Neural cell (in vitro differentiated cells): ENCODE data around the gene ZC3H8. TPM values are rescaled to one million over a fixed set of nuclear protein-coding genes. Genes with fewer than 3 reads are reported as not detected.
"Not testable (repeated sequence)": the region's sequence is repeated elsewhere in the genome, so short reads cannot be mapped to it uniquely, and the experiment has no call there.

ENCODE experiments used
- H2AFZ ChIP-seq: fragments of 200-600, 300-800 bp; sonication (generic), shearing (Covaris generic); 2 replicates; pipeline ENCODE4 v1.6.0; 2014; ENCODE audit warnings: low read depth, mild to moderate bottlenecking, antibody characterized with exemption, low read length, moderate library complexity
- H3F3A ChIP-seq: fragments of 200-600 bp; shearing (Covaris generic); 2 replicates; pipeline ENCODE4 v1.6.1; 2016; ENCODE audit warnings: mild to moderate bottlenecking, moderate library complexity, mixed read lengths, antibody characterized with exemption, low read length; ENCODE audit not compliant: insufficient read depth, poor library complexity, severe bottlenecking
- H3K27ac ChIP-seq: fragments of 200-600, 300-800 bp; sonication (generic), shearing (Covaris generic); 2 replicates; pipeline ENCODE4 v1.5.1; 2014; ENCODE audit warnings: mild to moderate bottlenecking, low read length, moderate library complexity
- H3K27me3 ChIP-seq: fragments of 300-800, 200-600 bp; sonication (generic), shearing (Covaris generic); 2 replicates; pipeline ENCODE4 v1.6.0; 2014; ENCODE audit warnings: mild to moderate bottlenecking, low read depth, low read length, moderate library complexity; ENCODE audit not compliant: insufficient read depth
- H3K36me3 ChIP-seq: fragments of 300-800, 200-600 bp; sonication (generic), shearing (Covaris generic); 2 replicates; pipeline ENCODE4 v1.5.1; 2014; ENCODE audit warnings: mild to moderate bottlenecking, antibody characterized with exemption, low read length, moderate library complexity; ENCODE audit not compliant: insufficient read depth
- H3K4me2 ChIP-seq: fragments of 300-800, 200-600 bp; sonication (generic), shearing (Covaris generic); 2 replicates; pipeline ENCODE4 v1.6.0; 2014; ENCODE audit warnings: mild to moderate bottlenecking, low read length
- H3K4me3 ChIP-seq: fragments of 300-800, 200-600 bp; sonication (generic), shearing (Covaris generic); 2 replicates; pipeline ENCODE4 v1.5.1; 2014; ENCODE audit warnings: mild to moderate bottlenecking, low read length, moderate library complexity
- H3K79me2 ChIP-seq: fragments of 200-600 bp; shearing (Covaris generic); replicated peaks from 2 replicates; pipeline ENCODE4 v1.6.0; 2014; ENCODE audit warnings: mild to moderate bottlenecking, low read length, moderate library complexity; ENCODE audit not compliant: insufficient read depth
- H3K9ac ChIP-seq: fragments of 300-800, 200-600 bp; sonication (generic), shearing (Covaris generic); 2 replicates; pipeline ENCODE4 v1.6.1; 2016; ENCODE audit warnings: mild to moderate bottlenecking, low read length, mixed read lengths
- H3K9me2 ChIP-seq: fragments of 200-600 bp; shearing (Covaris generic); 2 replicates; pipeline ENCODE4 v1.6.1; 2016; ENCODE audit warnings: mild to moderate bottlenecking, low read length, mixed read lengths; ENCODE audit not compliant: insufficient read depth
- H3K9me3 ChIP-seq: fragments of 200-600, 300-800 bp; sonication (generic), shearing (Covaris generic); 2 replicates; pipeline ENCODE4 v1.6.1; 2016; ENCODE audit warnings: mild to moderate bottlenecking, mixed run types, low read length, moderate library complexity, mixed read lengths
- H4K20me1 ChIP-seq: fragments of 200-600 bp; shearing (Covaris generic); 2 replicates; pipeline ENCODE4 v1.6.1; 2016; ENCODE audit warnings: mild to moderate bottlenecking, mixed run types; ENCODE audit not compliant: insufficient read depth
- EP300 ChIP-seq: fragments of 450-650 bp; conservative IDR thresholded peaks from 2 replicates; pipeline ENCODE4 v1.6.1; 2014; ENCODE audit warnings: antibody characterized with exemption, mild to moderate bottlenecking, moderate library complexity; ENCODE audit not compliant: poor library complexity, severe bottlenecking
- EZH2 ChIP-seq: fragments of 200-600, 300-800 bp; shearing (Covaris generic), sonication (generic); IDR thresholded peaks from 2 replicates; pipeline ENCODE4 v1.6.1; 2014; ENCODE audit warnings: antibody characterized with exemption, low read length, borderline replicate concordance, mild to moderate bottlenecking; ENCODE audit not compliant: insufficient read depth, poor library complexity, severe bottlenecking
- MXI1 ChIP-seq: fragments of 450-650 bp; conservative IDR thresholded peaks from 2 replicates; pipeline ENCODE4 v1.6.1; 2014; ENCODE audit warnings: antibody characterized with exemption, mild to moderate bottlenecking; ENCODE audit not compliant: poor library complexity, severe bottlenecking
- POLR2AphosphoS5 ChIP-seq: IDR thresholded peaks from 2 replicates; pipeline ENCODE4 v1.6.1; 2012
- RAD21 ChIP-seq: fragments of 450-650 bp; conservative IDR thresholded peaks from 2 replicates; pipeline ENCODE4 v1.6.1; 2014; ENCODE audit warnings: antibody characterized with exemption, mild to moderate bottlenecking, moderate library complexity
- REST ChIP-seq: IDR thresholded peaks from 2 replicates; pipeline ENCODE4 v1.6.1; 2012; ENCODE audit warnings: borderline replicate concordance
- SMC3 ChIP-seq: fragments of 450-650 bp; conservative IDR thresholded peaks from 2 replicates; pipeline ENCODE4 v1.6.1; 2014; ENCODE audit warnings: antibody characterized with exemption, mild to moderate bottlenecking, moderate library complexity; ENCODE audit not compliant: poor library complexity
- TAF1 ChIP-seq: IDR thresholded peaks from 2 replicates; pipeline ENCODE4 v1.6.1; 2012; ENCODE audit warnings: low read depth
- polyA plus RNA-seq: library from polyadenylated mRNA; depleted of rRNA; stranded (reverse); fragments of >200 nt; gene quantifications from 2 replicates; pipeline ENCODE4 v1.2.3, GENCODE V29; 2014

The ZC3H8 gene
- polyA plus RNA-seq, 1 donor from 2014 or later: 26.5 TPM

DNA sequence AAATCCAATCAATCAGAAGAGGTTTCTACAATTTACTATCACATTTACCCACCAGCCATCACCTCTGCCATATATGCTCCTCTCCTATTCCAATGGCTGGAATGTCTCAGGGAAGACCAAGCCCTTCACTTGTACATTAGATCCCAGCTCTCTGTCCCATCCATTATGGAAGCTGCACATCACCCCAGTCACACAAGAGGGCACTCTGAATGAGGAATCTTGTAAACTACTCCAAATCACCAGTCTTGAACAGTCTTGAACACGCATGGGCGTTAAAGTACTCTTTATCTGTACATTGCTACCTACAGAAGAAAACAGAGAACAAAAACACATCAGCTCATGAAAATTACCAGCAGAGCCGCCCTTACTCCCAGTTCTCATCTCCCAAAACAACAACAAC lies 38.7 kb downstream of the ZC3H8 start:
- Histone ChIP-seq H3K9ac (no peak overlapping the region), H3K27ac (no peak overlapping the region), H3K36me3 (peaks cover 5% of the 10 kb centered on the region), H3K9me2 (no peaks in the 10 kb centered on the region), H3F3A (no peaks in the 10 kb centered on the region), H3K4me2 (no peak overlapping the region), H2AFZ (no peak overlapping the region), H4K20me1 (no peaks in the 10 kb centered on the region), H3K27me3 (no peaks in the 10 kb centered on the region), H3K9me3 (peaks cover under 1% of the 10 kb centered on the region), H3K79me2 (no peaks in the 10 kb centered on the region), H3K4me3 (no peak overlapping the region)
- TF ChIP-seq POLR2AphosphoS5 (no peak), MXI1 (no peak), TAF1 (no peak), SMC3 (no peak), REST (no peak), EZH2 (no peak), RAD21 (no peak), EP300 (no peak)

- not testable (repeated sequence) for H4K20me1 ChIP-seq, H3K27ac ChIP-seq, H3K27me3 ChIP-seq, H3K79me2 ChIP-seq, H3K9me3 ChIP-seq, H2AFZ ChIP-seq, H3K4me3 ChIP-seq, H3F3A ChIP-seq, H3K9ac ChIP-seq, H3K4me2 ChIP-seq, H3K36me3 ChIP-seq, H3K9me2 ChIP-seq
Measured at GRCh38 chr2:112207905-112208304, 46.9 kb downstream of the ZC3H8 start.

DNA sequence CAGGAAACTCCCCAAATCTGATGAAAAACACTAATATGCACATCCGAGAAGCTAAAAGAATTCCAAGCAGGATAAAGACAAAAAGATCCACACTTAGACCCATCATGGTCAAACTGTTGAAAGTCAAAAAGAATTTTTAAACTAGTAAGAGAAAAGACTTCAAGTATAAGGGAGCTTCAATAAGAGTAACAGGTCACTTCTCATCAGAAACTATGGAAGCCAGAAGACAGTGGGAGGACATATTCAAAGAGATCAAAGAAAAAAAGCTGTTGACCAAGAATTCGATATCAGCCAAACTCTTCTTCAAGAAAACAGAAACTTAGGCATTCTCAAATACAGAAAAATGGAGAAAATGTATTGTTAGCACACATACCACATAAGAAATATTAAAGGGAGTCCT lies 50.4 kb downstream of the ZC3H8 start:
- H2AFZ ChIP-seq: no peak overlapping the region
- no peaks in the 10 kb centered on the region for H4K20me1 ChIP-seq
- H3K9ac ChIP-seq: no peak overlapping the region
- H3K79me2 ChIP-seq: no peaks in the 10 kb centered on the region
- no peaks in the 10 kb centered on the region for H3F3A ChIP-seq
- no peaks in the 10 kb centered on the region for H3K9me2 ChIP-seq
- H3K9me3 ChIP-seq: no peaks in the 10 kb centered on the region
- H3K27me3 ChIP-seq: no peaks in the 10 kb centered on the region
- no peaks in the 10 kb centered on the region for H3K36me3 ChIP-seq
- no peak overlapping the region for H3K27ac ChIP-seq
- H3K4me3 ChIP-seq: no peak overlapping the region
- TF ChIP-seq EP300: no peak
- no peak for TF ChIP-seq EZH2
- no peak overlapping the region for H3K4me2 ChIP-seq
